Endodermal cell (in vitro differentiated cells): Measurements from ENCODE around the gene GAP43. TPM values are rescaled to one million over a fixed set of nuclear protein-coding genes. Genes with fewer than 3 reads are reported as not detected.

ENCODE experiments used
- DNase-seq: peaks from one replicate; pipeline ENCODE4 v3.0.0-alpha.2; 2017
- H3K27ac ChIP-seq: 2 replicates; pipeline ENCODE4 v1.5.1; 2013; ENCODE audit warnings: mild to moderate bottlenecking, low read depth, low read length, moderate library complexity
- H3K27me3 ChIP-seq: 2 replicates; pipeline ENCODE4 v1.6.1; 2013; ENCODE audit warnings: mild to moderate bottlenecking, low read length, moderate library complexity; ENCODE audit not compliant: insufficient read depth, control insufficient read depth, poor library complexity, severe bottlenecking
- H3K36me3 ChIP-seq: 2 replicates; pipeline ENCODE4 v1.7.0; 2013; ENCODE audit warnings: mild to moderate bottlenecking, low read length, moderate library complexity; ENCODE audit not compliant: control insufficient read depth, insufficient read depth
- H3K4me1 ChIP-seq: one replicate; pipeline ENCODE4 v1.7.0; 2013; ENCODE audit warnings: low read length; ENCODE audit not compliant: control insufficient read depth, insufficient read depth
- H3K4me3 ChIP-seq: 2 replicates; pipeline ENCODE4 v1.5.1; 2013; ENCODE audit warnings: mild to moderate bottlenecking, low read length, moderate library complexity
- H3K9ac ChIP-seq: 2 replicates; pipeline ENCODE4 v1.6.1; 2013; ENCODE audit warnings: mild to moderate bottlenecking, low read length, moderate library complexity; ENCODE audit not compliant: poor library complexity, severe bottlenecking; ENCODE audit errors: extremely low read depth
- H3K9me3 ChIP-seq: 2 replicates; pipeline ENCODE4 v1.6.1; 2013; ENCODE audit warnings: mild to moderate bottlenecking, low read length, moderate library complexity; ENCODE audit not compliant: control insufficient read depth
- H3K27ac Mint-ChIP-seq: 2 replicates; pipeline ENCODE4 v1.8.0; 2020; ENCODE audit warnings: mixed read lengths
- H3K27me3 Mint-ChIP-seq: 2 replicates; pipeline ENCODE4 v1.8.0; 2021; ENCODE audit warnings: mild to moderate bottlenecking, mixed read lengths; ENCODE audit not compliant: insufficient read depth
- H3K36me3 Mint-ChIP-seq: 2 replicates; pipeline ENCODE4 v1.8.0; 2020; ENCODE audit warnings: low read depth, mixed read lengths
- H3K4me1 Mint-ChIP-seq: 2 replicates; pipeline ENCODE4 v1.8.0; 2020; ENCODE audit warnings: mixed read lengths
- H3K4me3 Mint-ChIP-seq: 2 replicates; pipeline ENCODE4 v1.8.0; 2020; ENCODE audit warnings: mild to moderate bottlenecking, moderate library complexity, mixed read lengths
- H3K9me3 Mint-ChIP-seq: 2 replicates; pipeline ENCODE4 v1.8.0; 2020; ENCODE audit warnings: mild to moderate bottlenecking, mixed read lengths
- WGBS, 2 experiments: methylation state at CpG; one replicate each; pipeline versions ENCODE4 v1.1.5 to v1.1.7; 2013; ENCODE audit warnings: missing lambda C conversion rate in 2 of 2, mixed read lengths in 1 of 2; ENCODE audit not compliant: insufficient coverage in 1 of 2, insufficient read length in 1 of 2; 5-methylcytosine and 5-hydroxymethylcytosine counted together
- total RNA-seq, 2 donors: library from RNA; stranded (reverse); fragmentation: NEBNext Ultra II Directional in 1 of 2; extraction: Animal tissue kit (Norgen Biotek cat#: 25700) in 1 of 2; gene quantifications; 2 replicates in 1 of 2; 3 replicates in 1 of 2; pipeline ENCODE4 v1.2.1, GENCODE V29; 2021
- TF ChIP-seq, protein P1 (sequence below): fragments of 200-600 bp; sonication (generic); conservative IDR thresholded peaks from 2 replicates; pipeline ENCODE4 v1.5.0; 2021; ENCODE audit warnings: antibody characterized with exemption, mild to moderate bottlenecking

The GAP43 gene
- total RNA-seq, 2 donors from 2014 or later = 1.5 to 8.0 TPM

DNA sequence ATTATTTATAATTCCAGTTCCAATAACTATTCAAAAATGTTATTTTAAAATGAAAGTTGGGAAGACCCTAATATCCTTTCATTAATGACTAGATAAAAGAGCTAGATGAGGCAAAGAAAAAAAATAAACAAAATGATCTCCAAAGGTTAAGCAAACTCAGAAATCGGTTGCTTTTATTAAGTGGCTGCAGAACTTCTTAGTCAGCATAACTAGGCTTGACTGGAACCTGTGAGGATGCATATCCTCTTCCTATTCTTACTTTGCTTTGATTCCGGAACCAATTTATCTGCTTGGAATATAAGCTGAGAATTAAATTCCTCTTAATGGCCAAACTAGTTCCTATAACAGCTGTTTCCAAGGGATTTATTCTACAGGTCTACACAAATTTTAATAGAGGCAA is 10.7 kb downstream of the GAP43 start:
- DNase-seq = no peak
- H3K4me3 Mint-ChIP-seq = no peak overlapping the region
- no peaks in the 10 kb centered on the region for H3K36me3 Mint-ChIP-seq
- no peaks in the 10 kb centered on the region for H3K9me3 Mint-ChIP-seq
- Histone ChIP-seq H3K27me3 (no peaks in the 10 kb centered on the region), H3K9me3 (no peaks in the 10 kb centered on the region), H3K36me3 (no peaks in the 10 kb centered on the region), H3K27ac (no peak overlapping the region), H3K4me1 (no peaks in the 10 kb centered on the region), H3K4me3 (no peak overlapping the region), H3K9ac (no peak overlapping the region)
- H3K27me3 Mint-ChIP-seq = no peaks in the 10 kb centered on the region
- no peaks in the 10 kb centered on the region for H3K4me1 Mint-ChIP-seq
- 78 to 89% methylated on average over 1 to 2 of the region's 2 CpGs for WGBS, 2 experiments
- H3K27ac Mint-ChIP-seq = no peak overlapping the region
- TF ChIP-seq, protein P1, sequence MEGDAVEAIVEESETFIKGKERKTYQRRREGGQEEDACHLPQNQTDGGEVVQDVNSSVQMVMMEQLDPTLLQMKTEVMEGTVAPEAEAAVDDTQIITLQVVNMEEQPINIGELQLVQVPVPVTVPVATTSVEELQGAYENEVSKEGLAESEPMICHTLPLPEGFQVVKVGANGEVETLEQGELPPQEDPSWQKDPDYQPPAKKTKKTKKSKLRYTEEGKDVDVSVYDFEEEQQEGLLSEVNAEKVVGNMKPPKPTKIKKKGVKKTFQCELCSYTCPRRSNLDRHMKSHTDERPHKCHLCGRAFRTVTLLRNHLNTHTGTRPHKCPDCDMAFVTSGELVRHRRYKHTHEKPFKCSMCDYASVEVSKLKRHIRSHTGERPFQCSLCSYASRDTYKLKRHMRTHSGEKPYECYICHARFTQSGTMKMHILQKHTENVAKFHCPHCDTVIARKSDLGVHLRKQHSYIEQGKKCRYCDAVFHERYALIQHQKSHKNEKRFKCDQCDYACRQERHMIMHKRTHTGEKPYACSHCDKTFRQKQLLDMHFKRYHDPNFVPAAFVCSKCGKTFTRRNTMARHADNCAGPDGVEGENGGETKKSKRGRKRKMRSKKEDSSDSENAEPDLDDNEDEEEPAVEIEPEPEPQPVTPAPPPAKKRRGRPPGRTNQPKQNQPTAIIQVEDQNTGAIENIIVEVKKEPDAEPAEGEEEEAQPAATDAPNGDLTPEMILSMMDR = no peak

DNA sequence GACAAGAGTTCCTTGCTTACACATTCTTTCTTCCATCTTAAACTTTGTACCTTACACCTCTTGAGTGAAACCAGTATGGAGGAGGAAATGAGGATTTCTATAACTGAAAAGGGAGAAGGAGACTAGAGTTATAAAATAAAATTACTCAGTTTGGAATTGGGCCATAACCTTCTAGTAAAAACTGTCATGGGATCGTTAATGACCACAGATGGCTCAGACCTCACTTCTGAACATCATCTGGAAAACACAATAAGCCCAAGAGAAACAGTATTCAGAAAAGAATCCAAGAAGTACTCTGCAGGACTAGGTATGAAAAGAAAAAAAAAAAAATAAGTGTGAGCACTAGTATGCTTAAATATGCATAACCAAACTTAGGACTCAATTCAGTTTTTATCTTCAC is 12.1 kb downstream of the GAP43 start:
- Histone ChIP-seq H3K27ac (no peak overlapping the region), H3K9ac (no peak overlapping the region), H3K9me3 (no peaks in the 10 kb centered on the region), H3K4me1 (no peaks in the 10 kb centered on the region), H3K27me3 (no peaks in the 10 kb centered on the region), H3K4me3 (no peak overlapping the region), H3K36me3 (no peaks in the 10 kb centered on the region)
- peaks cover 2% of the 10 kb centered on the region for H3K4me1 Mint-ChIP-seq
- H3K9me3 Mint-ChIP-seq = no peaks in the 10 kb centered on the region
- no peak overlapping the region for H3K27ac Mint-ChIP-seq
- no peaks in the 10 kb centered on the region for H3K36me3 Mint-ChIP-seq
- H3K27me3 Mint-ChIP-seq = no peaks in the 10 kb centered on the region
- WGBS, 2 experiments = 80 to 92% methylated on average over 1 of the region's 1 CpG
- no peak for DNase-seq
- TF ChIP-seq, protein P1 = no peak
- no peak overlapping the region for H3K4me3 Mint-ChIP-seq

DNA sequence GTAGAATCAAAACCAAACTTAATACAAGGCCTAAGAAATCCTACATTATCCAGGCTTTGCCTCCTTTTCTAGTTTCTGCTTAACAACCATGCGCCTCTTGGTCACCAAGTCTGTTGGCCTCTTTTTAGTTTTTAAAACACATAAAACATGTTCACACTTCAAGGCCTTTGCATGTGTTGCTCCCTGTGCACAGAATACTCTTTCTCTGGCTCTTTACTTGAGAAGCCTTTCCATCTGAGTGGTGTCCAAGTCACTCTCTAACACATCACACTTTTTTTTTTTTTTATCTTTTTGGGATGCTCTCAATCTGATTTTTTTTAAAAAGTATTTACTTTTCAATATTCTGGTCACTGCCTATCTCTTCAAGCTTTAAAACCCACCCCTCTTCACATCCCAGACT is 14.9 kb downstream of the GAP43 start:
- no peak overlapping the region for H3K4me3 ChIP-seq
- DNase-seq = no peak
- WGBS, 2 experiments = 91 to 94% methylated on average over 1 of the region's 1 CpG
- H3K36me3 ChIP-seq = no peaks in the 10 kb centered on the region
- H3K9me3 ChIP-seq = no peaks in the 10 kb centered on the region
- Mint-ChIP-seq H3K27ac (no peak overlapping the region), H3K9me3 (no peaks in the 10 kb centered on the region), H3K4me3 (no peak overlapping the region), H3K36me3 (no peaks in the 10 kb centered on the region), H3K27me3 (no peaks in the 10 kb centered on the region), H3K4me1 (peaks cover 11% of the 10 kb centered on the region)
- no peaks in the 10 kb centered on the region for H3K27me3 ChIP-seq
- no peak overlapping the region for H3K27ac ChIP-seq
- peaks cover 5% of the 10 kb centered on the region for H3K4me1 ChIP-seq
- no peak overlapping the region for H3K9ac ChIP-seq
- TF ChIP-seq, protein P1 = no peak
